GM11168 (cell line): ENCODE measurements around the gene CDK2AP2.
"Not testable (repeated sequence)": the region's sequence is repeated elsewhere in the genome, so short reads cannot be mapped to it uniquely, and the experiment has no call there.

Source experiments
- in situ Hi-C: fragments of 300-500 bp; cut with MboI; formaldehyde crosslinking; loops from one replicate; pipeline ENCODE4 v1.12.0; 2022; ENCODE audit warnings: low sequenced_read_pairs; ENCODE audit not compliant: unreplicated experiment

Gene CDK2AP2

GRCh38 chr11:67493548-67494370 lies 14.2 kb downstream of the CDK2AP2 start:
- in situ Hi-C loops, result no loop called here

- in situ Hi-C loops, result no loop called here
These were observed 15.0 kb downstream of the CDK2AP2 start for GRCh38 chr11:67492801-67493547.

GRCh38 chr11:67492069-67492727 lies 15.8 kb downstream of the CDK2AP2 start:
- in situ Hi-C loops, result no loop called here

- in situ Hi-C loops, result no loop called here
These were observed 16.5 kb downstream of the CDK2AP2 start for GRCh38 chr11:67491276-67492068.

- in situ Hi-C loops, result no loop called here
These were observed 17.3 kb downstream of the CDK2AP2 start for GRCh38 chr11:67490727-67491065.

GRCh38 chr11:67489885-67490726 lies 17.9 kb downstream of the CDK2AP2 start:
- in situ Hi-C loops, result no loop called here

- in situ Hi-C loops, result no loop called here
These were observed 18.6 kb downstream of the CDK2AP2 start for GRCh38 chr11:67489203-67489884.

- in situ Hi-C loops, result no loop called here
These were observed 21.3 kb downstream of the CDK2AP2 start for GRCh38 chr11:67486481-67487195.

- in situ Hi-C loops, result not testable (repeated sequence)
These were observed 22.0 kb downstream of the CDK2AP2 start for GRCh38 chr11:67485873-67486361.

- in situ Hi-C loops, result no loop called here
These were observed 23.1 kb downstream of the CDK2AP2 start for GRCh38 chr11:67484847-67485311.

GRCh38 chr11:67483831-67484665 lies 23.9 kb downstream of the CDK2AP2 start:
- in situ Hi-C loops, result no loop called here

- in situ Hi-C loops, result no loop called here
These were observed 24.8 kb downstream of the CDK2AP2 start, which contains the start of gene AIP for GRCh38 chr11:67482827-67483798. Gene AIP (plus strand): TSS chr11:67483026. CDS start chr11:67483159, 133 bp downstream.

- in situ Hi-C loops, result no loop called here
These were observed 25.6 kb downstream of the CDK2AP2 start for GRCh38 chr11:67482275-67482826.

GRCh38 chr11:67477344-67478050 lies 30.5 kb downstream of the CDK2AP2 start:
- in situ Hi-C loops, result not testable (repeated sequence)

GRCh38 chr11:67476692-67477091 lies 31.3 kb downstream of the CDK2AP2 start:
- in situ Hi-C loops, result not testable (repeated sequence)
